CD14-positive monocyte (primary cell): ENCODE measurements around the gene OR2T35. TPM values are rescaled to one million over a fixed set of nuclear protein-coding genes. Genes with fewer than 3 reads are reported as not detected.
A peak's percentile ranks its signal among the peaks of the same experiment; 100 is the strongest.

Experiments
- DNase-seq, 3 donors: peaks; one replicate each; pipeline ENCODE4 v3.0.0-alpha.2; 2011 to 2022
- H2AFZ ChIP-seq: 2 replicates; pipeline ENCODE4 v1.6.0; 2012; ENCODE audit warnings: mild to moderate bottlenecking, low read depth, low read length, inconsistent platforms; ENCODE audit not compliant: insufficient read depth, poor library complexity, severe bottlenecking
- H3K27ac ChIP-seq, 2 donors: 1 replicate in 1 of 2; 2 replicates in 1 of 2; pipeline ENCODE4 v1.5.1; 2012 to 2013; ENCODE audit warnings: low read length in 2 of 2, control low read depth in 1 of 2, inconsistent platforms in 1 of 2, low read depth in 1 of 2, mild to moderate bottlenecking in 1 of 2
- H3K27me3 ChIP-seq, 2 donors: one replicate each; pipeline versions ENCODE4 v1.6.0 to v1.6.1; 2011 to 2013; ENCODE audit warnings: low read length in 2 of 2; ENCODE audit not compliant: control insufficient read depth in 2 of 2, insufficient read depth in 2 of 2
- H3K36me3 ChIP-seq, 2 donors: replicated peaks in 1 of 2; 1 replicate in 1 of 2; 2 replicates in 1 of 2; pipeline versions ENCODE4 v1.5.1 to v1.6.1; 2012 to 2013; ENCODE audit warnings: low read length in 2 of 2, control low read depth in 1 of 2, inconsistent platforms in 1 of 2, mild to moderate bottlenecking in 1 of 2; ENCODE audit not compliant: insufficient read depth in 2 of 2, control insufficient read depth in 1 of 2
- H3K4me1 ChIP-seq, 2 donors: 1 replicate in 1 of 2; 2 replicates in 1 of 2; pipeline versions ENCODE4 v1.5.1 to v1.6.1; 2012 to 2013; ENCODE audit warnings: low read length in 2 of 2, control low read depth in 1 of 2, inconsistent platforms in 1 of 2, mild to moderate bottlenecking in 1 of 2, moderate library complexity in 1 of 2; ENCODE audit not compliant: insufficient read depth in 2 of 2, control insufficient read depth in 1 of 2
- H3K4me2 ChIP-seq: replicated peaks from 2 replicates; pipeline ENCODE3; 2012; ENCODE audit warnings: low read length, moderate library complexity, mild to moderate bottlenecking; ENCODE audit not compliant: poor library complexity, severe bottlenecking; ENCODE audit errors: extremely low read depth
- H3K4me3 ChIP-seq, 3 experiments: fragments of 200-600 bp in 1 of 3; sonication (generic) in 1 of 3; replicated peaks in 1 of 3; 1 replicate in 2 of 3; 2 replicates in 1 of 3; pipeline ENCODE4 v1.5.1; 2011 to 2013; ENCODE audit warnings: low read length in 3 of 3, mild to moderate bottlenecking in 3 of 3, control low read depth in 2 of 3, low read depth in 2 of 3, inconsistent platforms in 1 of 3, moderate library complexity in 1 of 3
- H3K79me2 ChIP-seq: 2 replicates; pipeline ENCODE4 v1.6.0; 2012; ENCODE audit warnings: mild to moderate bottlenecking, control low read depth, inconsistent platforms, low read length, moderate library complexity; ENCODE audit not compliant: insufficient read depth
- H3K9ac ChIP-seq: 2 replicates; pipeline ENCODE4 v1.6.0; 2017; ENCODE audit warnings: low read length, mild to moderate bottlenecking; ENCODE audit not compliant: insufficient read depth, poor library complexity, severe bottlenecking
- H3K9me3 ChIP-seq, 2 donors: replicated peaks in 1 of 2; 1 replicate in 1 of 2; 2 replicates in 1 of 2; pipeline versions ENCODE4 v1.5.1 to v1.6.1; 2012 to 2013; ENCODE audit warnings: low read length in 2 of 2, control low read depth in 1 of 2; ENCODE audit not compliant: control insufficient read depth in 1 of 2, insufficient read depth in 1 of 2
- H4K20me1 ChIP-seq: 2 replicates; pipeline ENCODE4 v1.6.0; 2012; ENCODE audit warnings: mild to moderate bottlenecking, low read length, control low read depth, moderate library complexity; ENCODE audit not compliant: insufficient read depth
- H3K27ac Mint-ChIP-seq, 7 donors: one replicate each; pipeline ENCODE4 v1.8.0; 2020; ENCODE audit warnings: mild to moderate bottlenecking in 7 of 7, mixed read lengths in 7 of 7, moderate library complexity in 6 of 7, inconsistent platforms in 2 of 7
- H3K27me3 Mint-ChIP-seq, 3 donors: one replicate each; pipeline ENCODE4 v1.8.0; 2021 to 2022; ENCODE audit warnings: low read depth in 3 of 3, mild to moderate bottlenecking in 3 of 3, mixed read lengths in 3 of 3, moderate library complexity in 3 of 3, inconsistent platforms in 1 of 3
- H3K36me3 Mint-ChIP-seq, 2 donors: one replicate each; pipeline ENCODE4 v1.8.0; 2020; ENCODE audit warnings: mixed read lengths in 2 of 2, inconsistent platforms in 1 of 2, mild to moderate bottlenecking in 1 of 2
- H3K4me1 Mint-ChIP-seq: one replicate; pipeline ENCODE4 v1.8.0; 2020; ENCODE audit warnings: mild to moderate bottlenecking, mixed read lengths
- H3K4me3 Mint-ChIP-seq, 2 donors: one replicate each; pipeline ENCODE4 v1.8.0; 2020; ENCODE audit warnings: mild to moderate bottlenecking in 2 of 2, mixed read lengths in 2 of 2, moderate library complexity in 1 of 2
- H3K9me3 Mint-ChIP-seq, 7 donors: one replicate each; pipeline ENCODE4 v1.8.0; 2020 to 2022; ENCODE audit warnings: mixed read lengths in 7 of 7, mild to moderate bottlenecking in 6 of 7, moderate library complexity in 6 of 7, inconsistent platforms in 2 of 7
- CTCF ChIP-seq: fragments of 200-600 bp; IDR thresholded peaks from one replicate; pipeline ENCODE4 v1.8.0; 2022; ENCODE audit warnings: antibody characterized with exemption, mild to moderate bottlenecking
- WGBS: methylation state at CpG from one replicate; pipeline ENCODE4 v1.1.5; 2013; ENCODE audit warnings: missing lambda C conversion rate; ENCODE audit not compliant: insufficient coverage; 5-methylcytosine and 5-hydroxymethylcytosine counted together
- intact Hi-C, 2 donors: fragments of 100-400 bp; cut with micrococcal nuclease; formaldehyde crosslinking; loops; one replicate each; pipeline versions ENCODE4 v1.15.0 to v1.15.1; 2023
- polyA plus RNA-seq, 3 donors: library from polyadenylated mRNA; depleted of rRNA in 1 of 3; unstranded in 2 of 3; stranded (reverse) in 1 of 3; fragments of 300-500 nt in 2 of 3; fragments of >200 nt in 1 of 3; fragmentation: Illumina TruSeq in 2 of 3; gene quantifications; 1 replicate in 2 of 3; 2 replicates in 1 of 3; pipeline ENCODE4 v1.2.3, GENCODE V29; 2012 to 2021

Gene OR2T35
- polyA plus RNA-seq, 3 donors: not detected

GRCh38 chr1:248625166-248625565, 19.9 kb downstream of the OR2T35 start:
- H2AFZ ChIP-seq: no peak overlapping the region
- H3K9me3 ChIP-seq: no peaks in the 10 kb centered on the region
- TF ChIP-seq CTCF: no peak
- DNase-seq: no peak
- H3K79me2 ChIP-seq: no peaks in the 10 kb centered on the region
- no peak overlapping the region for H3K9ac ChIP-seq
- no peak overlapping the region for H3K27ac Mint-ChIP-seq
- no peaks in the 10 kb centered on the region for H3K4me1 Mint-ChIP-seq
- no peaks in the 10 kb centered on the region for H3K9me3 Mint-ChIP-seq
- intact Hi-C loops: no loop called here
- 94% methylated on average over 1 of the region's 4 CpGs for WGBS
- no peaks in the 10 kb centered on the region for H3K36me3 ChIP-seq
- no peaks in the 10 kb centered on the region for H3K27me3 ChIP-seq
- no peak overlapping the region for H3K27ac ChIP-seq
- H3K36me3 Mint-ChIP-seq: no peaks in the 10 kb centered on the region
- H4K20me1 ChIP-seq: no peaks in the 10 kb centered on the region
- H3K4me2 ChIP-seq: no peak overlapping the region
- H3K4me3 Mint-ChIP-seq: no peak overlapping the region
- H3K4me1 ChIP-seq: no peaks in the 10 kb centered on the region
- no peak overlapping the region for H3K4me3 ChIP-seq
- H3K27me3 Mint-ChIP-seq: no peaks in the 10 kb centered on the region

- Histone ChIP-seq H4K20me1 (no peaks in the 10 kb centered on the region), H3K4me3 (no peak overlapping the region), H3K27ac (no peak overlapping the region), H3K4me2 (no peak overlapping the region), H3K79me2 (no peaks in the 10 kb centered on the region), H3K9me3 (no peaks in the 10 kb centered on the region), H3K4me1 (no peaks in the 10 kb centered on the region), H3K27me3 (no peaks in the 10 kb centered on the region), H2AFZ (peak overlapping the region; percentile 36), H3K36me3 (no peaks in the 10 kb centered on the region), H3K9ac (no peak overlapping the region)
- intact Hi-C loops: loop anchor here (5.0 kb wide), 1 partner anchor 185 kb away; no protein-coding TSS in a partner anchor
- Mint-ChIP-seq H3K27ac (no peak overlapping the region), H3K27me3 (no peaks in the 10 kb centered on the region), H3K36me3 (no peaks in the 10 kb centered on the region), H3K4me3 (no peak overlapping the region), H3K9me3 (no peaks in the 10 kb centered on the region), H3K4me1 (no peaks in the 10 kb centered on the region)
- peak; percentile 30 to 56 (median 40) for DNase-seq
- 57% methylated on average over 3 of the region's 4 CpGs for WGBS
- TF ChIP-seq CTCF: peak; percentile 58
These were observed 22.5 kb downstream of the OR2T35 start for GRCh38 chr1:248622570-248623001.
